ENCODE results near the gene ITPR1.

ITPR1 gene

DNA sequence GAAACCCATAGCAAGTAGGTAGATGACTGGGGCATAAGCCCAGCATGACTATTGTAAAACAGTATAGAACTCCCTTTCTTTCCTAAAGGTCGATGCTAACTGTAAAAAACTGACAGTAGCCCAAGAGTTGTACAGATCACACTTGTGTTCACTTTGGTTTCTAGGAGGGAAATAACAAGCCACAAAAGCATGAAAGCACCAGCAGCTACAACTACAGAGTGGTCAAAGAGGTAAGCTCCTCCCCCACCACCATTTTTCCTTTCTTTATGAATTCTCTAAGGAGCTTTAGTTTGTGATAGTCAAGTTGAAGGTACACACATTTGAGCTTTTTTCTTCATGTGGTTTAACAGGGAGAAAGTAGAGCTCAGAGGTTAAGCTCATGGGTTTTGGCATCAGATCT, 191.0 kb downstream of the ITPR1 start:
- peaks cover 0 to 46% of the 10 kb centered on the region in 2 experiments; a peak in 1 of 3 replicates for H3K36me3 ChIP-seq (ENCODE audit: control insufficient read depth in 2 of 2, insufficient read depth in 1 of 2, low read length in 2 of 2)
- TF ChIP-seq ZNF791 (tag by site-specific recombination; IDR thresholded peaks at IDR 0.05), result no peak
- TF ChIP-seq ZNF843 (tag by site-specific recombination; IDR thresholded peaks at IDR 0.05), result no peak
- TF ChIP-seq SP2 (tag by site-specific recombination; IDR thresholded peaks at IDR 0.05), result no peak
- no peak for TF ChIP-seq ZBTB48 (tag by site-specific recombination; IDR thresholded peaks at IDR 0.05)
- no peak for TF ChIP-seq ZNF311 (tag by site-specific recombination; IDR thresholded peaks at IDR 0.05; ENCODE audit: borderline replicate concordance)
- TF ChIP-seq ZBTB7A (tag by site-specific recombination; IDR thresholded peaks at IDR 0.05; ENCODE audit: low read depth), result no peak
- no peak for TF ChIP-seq ZNF324 (tag by site-specific recombination; IDR thresholded peaks at IDR 0.05)
- TF ChIP-seq ZNF501 (tag by site-specific recombination; IDR thresholded peaks at IDR 0.05), result no peak
- TF ChIP-seq, protein P1, sequence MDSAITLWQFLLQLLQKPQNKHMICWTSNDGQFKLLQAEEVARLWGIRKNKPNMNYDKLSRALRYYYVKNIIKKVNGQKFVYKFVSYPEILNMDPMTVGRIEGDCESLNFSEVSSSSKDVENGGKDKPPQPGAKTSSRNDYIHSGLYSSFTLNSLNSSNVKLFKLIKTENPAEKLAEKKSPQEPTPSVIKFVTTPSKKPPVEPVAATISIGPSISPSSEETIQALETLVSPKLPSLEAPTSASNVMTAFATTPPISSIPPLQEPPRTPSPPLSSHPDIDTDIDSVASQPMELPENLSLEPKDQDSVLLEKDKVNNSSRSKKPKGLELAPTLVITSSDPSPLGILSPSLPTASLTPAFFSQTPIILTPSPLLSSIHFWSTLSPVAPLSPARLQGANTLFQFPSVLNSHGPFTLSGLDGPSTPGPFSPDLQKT (IDR thresholded peaks at IDR 0.05; ENCODE audit: borderline replicate concordance, low read depth, low read length), result no peak
- no peak for TF ChIP-seq ZBTB21 (tag by site-specific recombination; IDR thresholded peaks at IDR 0.05)
- TF ChIP-seq ZNF473 (tag by site-specific recombination; IDR thresholded peaks at IDR 0.05), result no peak
- TF ChIP-seq ZNF248 (tag by site-specific recombination; IDR thresholded peaks at IDR 0.05), result no peak
- TF ChIP-seq ZNF621 (tag by site-specific recombination; IDR thresholded peaks at IDR 0.05), result no peak
- TF ChIP-seq ZNF48 (tag by site-specific recombination; IDR thresholded peaks at IDR 0.05), result no peak
- no peak for TF ChIP-seq PRDM1 (tag by site-specific recombination; IDR thresholded peaks at IDR 0.05)
- TF ChIP-seq, protein P2, sequence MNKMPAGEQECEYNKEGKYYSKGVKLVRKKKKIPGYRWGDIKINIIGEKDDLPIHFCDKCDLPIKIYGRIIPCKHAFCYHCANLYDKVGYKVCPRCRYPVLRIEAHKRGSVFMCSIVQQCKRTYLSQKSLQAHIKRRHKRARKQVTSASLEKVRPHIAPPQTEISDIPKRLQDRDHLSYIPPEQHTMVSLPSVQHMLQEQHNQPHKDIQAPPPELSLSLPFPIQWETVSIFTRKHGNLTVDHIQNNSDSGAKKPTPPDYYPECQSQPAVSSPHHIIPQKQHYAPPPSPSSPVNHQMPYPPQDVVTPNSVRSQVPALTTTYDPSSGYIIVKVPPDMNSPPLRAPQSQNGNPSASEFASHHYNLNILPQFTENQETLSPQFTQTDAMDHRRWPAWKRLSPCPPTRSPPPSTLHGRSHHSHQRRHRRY (tag by site-specific recombination; IDR thresholded peaks at IDR 0.05), result no peak
- no peak for TF ChIP-seq ZNF211 (tag by site-specific recombination; IDR thresholded peaks at IDR 0.05; ENCODE audit: low read depth)
- no peak for TF ChIP-seq ZIC2 (tag by site-specific recombination; IDR thresholded peaks at IDR 0.05)
- no peak for TF ChIP-seq GLIS2 (tag by site-specific recombination; IDR thresholded peaks at IDR 0.05)
- POLR2A ChIA-PET, result no interaction called here

DNA sequence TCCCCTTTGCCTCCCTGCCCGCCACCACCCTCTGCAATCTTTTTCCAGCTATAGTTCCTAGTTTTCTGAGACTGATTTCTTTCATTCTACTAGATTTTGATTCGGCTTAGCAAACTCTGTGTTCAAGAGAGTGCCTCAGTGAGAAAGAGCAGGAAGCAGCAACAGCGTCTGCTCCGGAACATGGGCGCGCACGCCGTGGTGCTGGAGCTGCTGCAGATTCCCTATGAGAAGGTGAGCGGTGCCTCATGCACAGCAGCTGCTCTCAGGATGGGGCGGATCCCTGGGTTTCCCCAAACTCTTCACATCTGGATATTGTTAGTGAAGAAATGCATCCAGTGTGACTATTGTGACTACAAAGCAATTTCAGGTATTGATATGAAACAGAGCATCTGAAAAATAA, 191.8 kb downstream of the ITPR1 start:
- H3K4me3 ChIP-seq (ENCODE audit: low read depth, low read length), result no peak overlapping the region
- ChIA-PET POLR2A (interaction anchor here (0.6 to 0.8 kb wide), 2 partner anchors 294 to 430 kb away, joined by 3 to 4 read pairs; partner anchors contain the start of gene BHLHE40), CTCF (interaction anchor here (0.7 to 1.7 kb wide), 4 partner anchors 15 to 373 kb away, joined by 3 to 5 read pairs (median 4); no protein-coding TSS in a partner anchor)
- H3K36me3 ChIP-seq (ENCODE audit: control insufficient read depth in 2 of 2, insufficient read depth in 1 of 2, low read length in 2 of 2), result peaks cover 0 to 46% of the 10 kb centered on the region in 2 experiments; a peak in 1 of 3 replicates
- peaks cover 8% of the 10 kb centered on the region for H3K4me1 ChIP-seq (ENCODE audit: control insufficient read depth, insufficient read depth, low read length)
- no peaks in the 10 kb centered on the region for H3K9me3 ChIP-seq (ENCODE audit: control insufficient read depth, insufficient read depth, low read depth, low read length)
- H3K27ac ChIP-seq (ENCODE audit: extremely low read depth, low read depth, low read length), result no peak overlapping the region
- TF ChIP-seq PRDM1 (tag by site-specific recombination; IDR thresholded peaks at IDR 0.05), result no peak
- no peak for TF ChIP-seq ZNF830 (tag by site-specific recombination; IDR thresholded peaks at IDR 0.05; ENCODE audit: low read depth)
- TF ChIP-seq ZNF629 (tag by site-specific recombination; IDR thresholded peaks at IDR 0.05), result no peak
- no peak for TF ChIP-seq MYNN (tag by site-specific recombination; IDR thresholded peaks at IDR 0.05; ENCODE audit: borderline replicate concordance)
- no peak for TF ChIP-seq RBAK (tag by site-specific recombination; IDR thresholded peaks at IDR 0.05)
- no peak for TF ChIP-seq ZNF239 (tag by site-specific recombination; IDR thresholded peaks at IDR 0.05)
- TF ChIP-seq ZNF433 (tag by site-specific recombination; IDR thresholded peaks at IDR 0.05; ENCODE audit: low read depth), result no peak
- no peak for TF ChIP-seq BCL11B (tag by site-specific recombination; IDR thresholded peaks at IDR 0.05; ENCODE audit: low read depth)
- TF ChIP-seq, protein P3, sequence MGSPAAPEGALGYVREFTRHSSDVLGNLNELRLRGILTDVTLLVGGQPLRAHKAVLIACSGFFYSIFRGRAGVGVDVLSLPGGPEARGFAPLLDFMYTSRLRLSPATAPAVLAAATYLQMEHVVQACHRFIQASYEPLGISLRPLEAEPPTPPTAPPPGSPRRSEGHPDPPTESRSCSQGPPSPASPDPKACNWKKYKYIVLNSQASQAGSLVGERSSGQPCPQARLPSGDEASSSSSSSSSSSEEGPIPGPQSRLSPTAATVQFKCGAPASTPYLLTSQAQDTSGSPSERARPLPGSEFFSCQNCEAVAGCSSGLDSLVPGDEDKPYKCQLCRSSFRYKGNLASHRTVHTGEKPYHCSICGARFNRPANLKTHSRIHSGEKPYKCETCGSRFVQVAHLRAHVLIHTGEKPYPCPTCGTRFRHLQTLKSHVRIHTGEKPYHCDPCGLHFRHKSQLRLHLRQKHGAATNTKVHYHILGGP (tag by site-specific recombination; IDR thresholded peaks at IDR 0.05), result no peak
- no peak for TF ChIP-seq SETDB1 (IDR thresholded peaks at IDR 0.05; ENCODE audit: insufficient read length, low read length)
- TF ChIP-seq HOXD13 (CRISPR knock-in tag; IDR thresholded peaks at IDR 0.05; ENCODE audit: borderline replicate concordance), result no peak
- TF ChIP-seq ZNF571 (tag by site-specific recombination; IDR thresholded peaks at IDR 0.05), result no peak
- no peak for TF ChIP-seq MEIS1 (CRISPR knock-in tag; IDR thresholded peaks at IDR 0.05; ENCODE audit: borderline replicate concordance)
- TF ChIP-seq, protein P4, sequence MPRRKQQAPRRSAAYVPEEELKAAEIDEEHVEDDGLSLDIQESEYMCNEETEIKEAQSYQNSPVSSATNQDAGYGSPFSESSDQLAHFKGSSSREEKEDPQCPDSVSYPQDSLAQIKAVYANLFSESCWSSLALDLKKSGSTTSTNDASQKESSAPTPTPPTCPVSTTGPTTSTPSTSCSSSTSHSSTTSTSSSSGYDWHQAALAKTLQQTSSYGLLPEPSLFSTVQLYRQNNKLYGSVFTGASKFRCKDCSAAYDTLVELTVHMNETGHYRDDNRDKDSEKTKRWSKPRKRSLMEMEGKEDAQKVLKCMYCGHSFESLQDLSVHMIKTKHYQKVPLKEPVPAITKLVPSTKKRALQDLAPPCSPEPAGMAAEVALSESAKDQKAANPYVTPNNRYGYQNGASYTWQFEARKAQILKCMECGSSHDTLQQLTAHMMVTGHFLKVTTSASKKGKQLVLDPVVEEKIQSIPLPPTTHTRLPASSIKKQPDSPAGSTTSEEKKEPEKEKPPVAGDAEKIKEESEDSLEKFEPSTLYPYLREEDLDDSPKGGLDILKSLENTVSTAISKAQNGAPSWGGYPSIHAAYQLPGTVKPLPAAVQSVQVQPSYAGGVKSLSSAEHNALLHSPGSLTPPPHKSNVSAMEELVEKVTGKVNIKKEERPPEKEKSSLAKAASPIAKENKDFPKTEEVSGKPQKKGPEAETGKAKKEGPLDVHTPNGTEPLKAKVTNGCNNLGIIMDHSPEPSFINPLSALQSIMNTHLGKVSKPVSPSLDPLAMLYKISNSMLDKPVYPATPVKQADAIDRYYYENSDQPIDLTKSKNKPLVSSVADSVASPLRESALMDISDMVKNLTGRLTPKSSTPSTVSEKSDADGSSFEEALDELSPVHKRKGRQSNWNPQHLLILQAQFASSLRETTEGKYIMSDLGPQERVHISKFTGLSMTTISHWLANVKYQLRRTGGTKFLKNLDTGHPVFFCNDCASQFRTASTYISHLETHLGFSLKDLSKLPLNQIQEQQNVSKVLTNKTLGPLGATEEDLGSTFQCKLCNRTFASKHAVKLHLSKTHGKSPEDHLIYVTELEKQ (tag by site-specific recombination; IDR thresholded peaks at IDR 0.05; ENCODE audit: borderline replicate concordance), result no peak

More for the DNA sequence above, 191.0 kb downstream of the ITPR1 start:
- Histone ChIP-seq H3K4me1 (ENCODE audit: control insufficient read depth, insufficient read depth, low read length) (peaks cover 8% of the 10 kb centered on the region), H3K4me3 (ENCODE audit: low read depth, low read length) (no peak overlapping the region), H3K27ac (ENCODE audit: extremely low read depth, low read depth, low read length) (no peak overlapping the region), H3K9me3 (ENCODE audit: control insufficient read depth, insufficient read depth, low read depth, low read length) (no peaks in the 10 kb centered on the region)
- CTCF ChIA-PET, result interaction anchor here (0.6 to 1.7 kb wide), 3 partner anchors 14 to 63 kb away, joined by 3 to 5 read pairs (median 4); no protein-coding TSS in a partner anchor

Data from HEK293 (cell line).